Liver (tissue), 3 donors: ENCODE data around the gene BTBD9.

Source experiments
- CTCF ChIP-seq: fragments of 150-350 bp; IDR thresholded peaks from 2 replicates; pipeline ENCODE4 v1.5.1; 2017; ENCODE audit warnings: improper control_type of control experiment, low read depth, low read length; ENCODE audit not compliant: missing input control
- EGR1 ChIP-seq, 2 donors: IDR thresholded peaks; 2 replicates each; pipeline ENCODE4 v1.6.1; 2016 to 2018; ENCODE audit warnings: antibody characterized with exemption in 2 of 2, low read depth in 2 of 2
- FOXA1 ChIP-seq: IDR thresholded peaks from 2 replicates; pipeline ENCODE4 v1.6.1; 2016; ENCODE audit warnings: antibody characterized with exemption
- GABPA ChIP-seq, 2 donors: IDR thresholded peaks in 1 of 2; conservative IDR thresholded peaks in 1 of 2; 2 replicates each; pipeline ENCODE4 v1.6.1; 2016; ENCODE audit warnings: antibody characterized with exemption in 2 of 2, mild to moderate bottlenecking in 1 of 2, moderate library complexity in 1 of 2
- JUND ChIP-seq, 2 donors: IDR thresholded peaks; 2 replicates each; pipeline ENCODE4 v1.6.1; 2016; ENCODE audit warnings: antibody characterized with exemption in 2 of 2
- RAD21 ChIP-seq, 2 donors: IDR thresholded peaks; 2 replicates each; pipeline ENCODE4 v1.6.1; 2016; ENCODE audit warnings: antibody characterized with exemption in 2 of 2, mild to moderate bottlenecking in 2 of 2
- RXRA ChIP-seq, 2 donors: IDR thresholded peaks; 2 replicates each; pipeline ENCODE4 v1.6.1; 2017 to 2018; ENCODE audit warnings: antibody characterized with exemption in 2 of 2, mild to moderate bottlenecking in 1 of 2
- TAF1 ChIP-seq: conservative IDR thresholded peaks from 2 replicates; pipeline ENCODE4 v1.6.1; 2016; ENCODE audit warnings: antibody characterized with exemption, mild to moderate bottlenecking
- YY1 ChIP-seq: IDR thresholded peaks from 2 replicates; pipeline ENCODE4 v1.6.1; 2016; ENCODE audit warnings: antibody characterized with exemption, mild to moderate bottlenecking
- TF ChIP-seq, protein P1 (sequence below): IDR thresholded peaks from 2 replicates; pipeline ENCODE4 v1.6.1; 2016; ENCODE audit warnings: antibody characterized with exemption
- TF ChIP-seq, protein P2 (sequence below): IDR thresholded peaks from 2 replicates; pipeline ENCODE4 v1.6.1; 2016; ENCODE audit warnings: antibody characterized with exemption
- TF ChIP-seq, protein P3 (sequence below): IDR thresholded peaks from 2 replicates; pipeline ENCODE4 v1.6.1; 2016; ENCODE audit warnings: antibody characterized with exemption, mild to moderate bottlenecking
- TF ChIP-seq, protein P4 (sequence below): IDR thresholded peaks from 2 replicates; pipeline ENCODE4 v1.6.1; 2016; ENCODE audit warnings: antibody characterized with exemption
- donor health status: healthy.
- donor health status: healthy.

GRCh38 chr6:38580030-38580429, 59.7 kb downstream of the BTBD9 start:
- TF ChIP-seq RAD21 (IDR thresholded peaks at IDR 0.05) (no peak), RXRA (IDR thresholded peaks at IDR 0.05) (no peak), CTCF (no peak), TAF1 (no peak), GABPA (IDR thresholded peaks at IDR 0.05 in 1 of 2, conservative IDR thresholded peaks at IDR 0.05 in 1 of 2) (no peak), EGR1 (IDR thresholded peaks at IDR 0.05; ENCODE audit: low read depth in 2 of 2) (no peak), FOXA1 (no peak), YY1 (no peak), JUND (IDR thresholded peaks at IDR 0.05) (no peak)
- TF ChIP-seq, protein P1, sequence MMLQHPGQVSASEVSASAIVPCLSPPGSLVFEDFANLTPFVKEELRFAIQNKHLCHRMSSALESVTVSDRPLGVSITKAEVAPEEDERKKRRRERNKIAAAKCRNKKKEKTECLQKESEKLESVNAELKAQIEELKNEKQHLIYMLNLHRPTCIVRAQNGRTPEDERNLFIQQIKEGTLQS, result no peak
- TF ChIP-seq, protein P2, sequence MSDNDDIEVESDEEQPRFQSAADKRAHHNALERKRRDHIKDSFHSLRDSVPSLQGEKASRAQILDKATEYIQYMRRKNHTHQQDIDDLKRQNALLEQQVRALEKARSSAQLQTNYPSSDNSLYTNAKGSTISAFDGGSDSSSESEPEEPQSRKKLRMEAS, result no peak
- TF ChIP-seq, protein P3, sequence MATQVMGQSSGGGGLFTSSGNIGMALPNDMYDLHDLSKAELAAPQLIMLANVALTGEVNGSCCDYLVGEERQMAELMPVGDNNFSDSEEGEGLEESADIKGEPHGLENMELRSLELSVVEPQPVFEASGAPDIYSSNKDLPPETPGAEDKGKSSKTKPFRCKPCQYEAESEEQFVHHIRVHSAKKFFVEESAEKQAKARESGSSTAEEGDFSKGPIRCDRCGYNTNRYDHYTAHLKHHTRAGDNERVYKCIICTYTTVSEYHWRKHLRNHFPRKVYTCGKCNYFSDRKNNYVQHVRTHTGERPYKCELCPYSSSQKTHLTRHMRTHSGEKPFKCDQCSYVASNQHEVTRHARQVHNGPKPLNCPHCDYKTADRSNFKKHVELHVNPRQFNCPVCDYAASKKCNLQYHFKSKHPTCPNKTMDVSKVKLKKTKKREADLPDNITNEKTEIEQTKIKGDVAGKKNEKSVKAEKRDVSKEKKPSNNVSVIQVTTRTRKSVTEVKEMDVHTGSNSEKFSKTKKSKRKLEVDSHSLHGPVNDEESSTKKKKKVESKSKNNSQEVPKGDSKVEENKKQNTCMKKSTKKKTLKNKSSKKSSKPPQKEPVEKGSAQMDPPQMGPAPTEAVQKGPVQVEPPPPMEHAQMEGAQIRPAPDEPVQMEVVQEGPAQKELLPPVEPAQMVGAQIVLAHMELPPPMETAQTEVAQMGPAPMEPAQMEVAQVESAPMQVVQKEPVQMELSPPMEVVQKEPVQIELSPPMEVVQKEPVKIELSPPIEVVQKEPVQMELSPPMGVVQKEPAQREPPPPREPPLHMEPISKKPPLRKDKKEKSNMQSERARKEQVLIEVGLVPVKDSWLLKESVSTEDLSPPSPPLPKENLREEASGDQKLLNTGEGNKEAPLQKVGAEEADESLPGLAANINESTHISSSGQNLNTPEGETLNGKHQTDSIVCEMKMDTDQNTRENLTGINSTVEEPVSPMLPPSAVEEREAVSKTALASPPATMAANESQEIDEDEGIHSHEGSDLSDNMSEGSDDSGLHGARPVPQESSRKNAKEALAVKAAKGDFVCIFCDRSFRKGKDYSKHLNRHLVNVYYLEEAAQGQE, result no peak
- TF ChIP-seq, protein P4, sequence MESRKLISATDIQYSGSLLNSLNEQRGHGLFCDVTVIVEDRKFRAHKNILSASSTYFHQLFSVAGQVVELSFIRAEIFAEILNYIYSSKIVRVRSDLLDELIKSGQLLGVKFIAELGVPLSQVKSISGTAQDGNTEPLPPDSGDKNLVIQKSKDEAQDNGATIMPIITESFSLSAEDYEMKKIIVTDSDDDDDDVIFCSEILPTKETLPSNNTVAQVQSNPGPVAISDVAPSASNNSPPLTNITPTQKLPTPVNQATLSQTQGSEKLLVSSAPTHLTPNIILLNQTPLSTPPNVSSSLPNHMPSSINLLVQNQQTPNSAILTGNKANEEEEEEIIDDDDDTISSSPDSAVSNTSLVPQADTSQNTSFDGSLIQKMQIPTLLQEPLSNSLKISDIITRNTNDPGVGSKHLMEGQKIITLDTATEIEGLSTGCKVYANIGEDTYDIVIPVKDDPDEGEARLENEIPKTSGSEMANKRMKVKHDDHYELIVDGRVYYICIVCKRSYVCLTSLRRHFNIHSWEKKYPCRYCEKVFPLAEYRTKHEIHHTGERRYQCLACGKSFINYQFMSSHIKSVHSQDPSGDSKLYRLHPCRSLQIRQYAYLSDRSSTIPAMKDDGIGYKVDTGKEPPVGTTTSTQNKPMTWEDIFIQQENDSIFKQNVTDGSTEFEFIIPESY, result no peak
